Astrocyte of the cerebellum (primary cell): ENCODE data around the gene KDELR3.

Experiments
- DNase-seq: peaks from one replicate; pipeline ENCODE4 v3.0.0-alpha.2; 2011; ENCODE audit warnings: low read depth
- H3K4me3 ChIP-seq: 2 replicates; pipeline ENCODE4 v1.5.1; 2011; ENCODE audit warnings: mild to moderate bottlenecking, low read depth, low read length, moderate library complexity
- in situ Hi-C: cut with HindIII; loops from 2 replicates; pipeline ENCODE4 v1.10.0; 2017; ENCODE audit warnings: low sequenced_read_pairs
- TF ChIP-seq, protein P1 (sequence below): IDR thresholded peaks from 2 replicates; pipeline ENCODE4 v1.5.1; 2012; ENCODE audit warnings: low read length, low read depth, moderate library complexity, mild to moderate bottlenecking; ENCODE audit errors: missing control alignments

Gene KDELR3

DNA sequence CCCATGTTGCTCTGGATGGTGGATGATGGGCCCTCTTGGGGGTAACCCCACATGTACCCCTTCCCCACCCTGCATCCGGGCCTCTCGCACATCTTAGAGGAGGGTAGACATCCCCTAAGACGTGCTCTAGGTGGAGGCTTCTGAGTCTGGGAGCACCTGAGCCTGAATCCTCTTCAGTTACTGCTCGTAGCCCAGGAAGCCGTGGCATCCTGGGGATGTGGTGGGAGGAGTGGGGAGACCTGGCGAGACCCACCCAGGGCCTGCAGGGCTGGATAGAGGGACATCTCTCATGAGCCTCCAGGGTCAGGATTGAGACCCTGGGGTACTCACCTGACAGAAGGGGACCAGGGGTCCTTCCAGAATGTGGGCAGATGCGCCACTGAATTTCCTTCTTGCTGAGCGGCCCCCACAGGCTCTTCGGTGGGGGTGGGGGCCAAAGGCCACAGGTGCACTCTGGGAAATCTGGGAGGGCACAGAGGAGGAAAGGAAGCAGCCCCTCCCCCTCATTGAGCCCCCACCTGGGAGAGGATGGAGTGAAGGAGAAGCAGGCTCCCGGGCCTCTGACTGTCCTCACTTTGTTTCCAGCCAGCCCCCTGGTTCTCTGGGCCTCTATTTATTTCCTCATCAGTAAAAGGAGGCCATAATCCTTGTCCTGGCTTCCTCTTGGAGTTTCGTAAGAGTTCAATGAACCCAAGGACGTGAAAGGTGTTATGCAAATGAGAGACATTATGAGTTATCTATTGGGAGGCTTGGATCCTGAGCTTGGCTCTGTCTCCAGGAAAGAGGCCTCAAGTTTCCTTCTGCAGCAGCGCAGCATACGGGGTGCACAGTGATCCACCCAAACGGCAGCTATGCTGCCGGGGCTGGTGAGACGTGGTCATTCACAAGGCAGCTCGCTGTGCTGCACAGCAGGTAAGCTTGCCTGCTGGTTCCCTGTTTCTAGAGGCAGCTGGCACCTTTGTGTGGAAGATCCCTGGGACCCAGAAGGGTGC, 44.1 kb upstream of the KDELR3 start:
- in situ Hi-C loops, result no loop called here
- H3K4me3 ChIP-seq, result no peak overlapping the region
- TF ChIP-seq, protein P1, sequence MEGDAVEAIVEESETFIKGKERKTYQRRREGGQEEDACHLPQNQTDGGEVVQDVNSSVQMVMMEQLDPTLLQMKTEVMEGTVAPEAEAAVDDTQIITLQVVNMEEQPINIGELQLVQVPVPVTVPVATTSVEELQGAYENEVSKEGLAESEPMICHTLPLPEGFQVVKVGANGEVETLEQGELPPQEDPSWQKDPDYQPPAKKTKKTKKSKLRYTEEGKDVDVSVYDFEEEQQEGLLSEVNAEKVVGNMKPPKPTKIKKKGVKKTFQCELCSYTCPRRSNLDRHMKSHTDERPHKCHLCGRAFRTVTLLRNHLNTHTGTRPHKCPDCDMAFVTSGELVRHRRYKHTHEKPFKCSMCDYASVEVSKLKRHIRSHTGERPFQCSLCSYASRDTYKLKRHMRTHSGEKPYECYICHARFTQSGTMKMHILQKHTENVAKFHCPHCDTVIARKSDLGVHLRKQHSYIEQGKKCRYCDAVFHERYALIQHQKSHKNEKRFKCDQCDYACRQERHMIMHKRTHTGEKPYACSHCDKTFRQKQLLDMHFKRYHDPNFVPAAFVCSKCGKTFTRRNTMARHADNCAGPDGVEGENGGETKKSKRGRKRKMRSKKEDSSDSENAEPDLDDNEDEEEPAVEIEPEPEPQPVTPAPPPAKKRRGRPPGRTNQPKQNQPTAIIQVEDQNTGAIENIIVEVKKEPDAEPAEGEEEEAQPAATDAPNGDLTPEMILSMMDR, result no peak
- DNase-seq, result no peak

DNA sequence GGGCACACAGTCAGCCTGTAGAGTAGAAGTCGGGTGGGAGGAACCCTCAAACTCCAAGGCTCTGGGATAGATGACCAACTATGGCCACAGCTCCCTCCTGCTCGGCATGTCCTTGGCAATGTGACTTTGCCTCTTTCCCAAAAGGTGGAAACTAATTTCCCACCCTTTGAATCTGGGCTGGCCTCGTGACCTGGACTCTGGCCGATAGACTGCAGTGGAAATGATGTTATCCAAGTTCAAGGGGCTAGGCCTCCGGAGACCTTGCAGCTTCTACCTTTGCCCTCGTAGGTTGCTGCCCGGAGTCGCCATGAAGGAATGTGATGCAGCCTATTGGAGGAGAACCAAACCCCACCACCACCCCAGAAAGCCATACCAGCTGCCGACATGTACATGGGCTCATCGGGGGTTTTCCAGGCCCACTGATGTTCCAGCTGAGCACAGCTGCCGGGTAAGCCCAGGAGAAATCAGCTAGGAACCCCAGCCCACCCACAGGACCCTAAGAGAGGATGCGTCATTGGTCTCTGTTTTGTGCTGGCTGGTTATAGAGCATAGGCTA, 43.3 kb upstream of the KDELR3 start:
- no peak overlapping the region for H3K4me3 ChIP-seq
- TF ChIP-seq, protein P1, result no peak
- in situ Hi-C loops, result no loop called here
- DNase-seq, result no peak

DNA sequence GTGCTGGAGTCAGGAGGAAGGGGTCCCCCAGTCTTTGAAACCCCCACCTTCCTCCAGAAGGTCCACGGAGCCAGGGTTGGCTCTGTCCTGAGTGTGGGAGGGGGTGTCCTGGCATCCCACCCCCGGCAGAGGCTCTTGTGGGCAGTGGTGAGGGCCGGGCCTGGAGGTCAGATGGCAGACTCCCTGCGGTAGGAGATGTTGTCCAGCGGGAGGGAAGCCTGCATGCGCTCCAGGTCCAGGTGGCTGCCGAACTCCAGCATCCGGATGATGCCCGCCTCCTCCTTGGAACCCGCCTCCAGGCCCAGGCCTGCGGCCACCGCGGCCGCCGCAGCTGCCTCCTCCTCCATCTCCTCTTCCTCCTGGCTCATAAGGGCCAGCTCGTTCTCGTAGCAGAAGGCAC, 41.3 kb upstream of the KDELR3 start:
- in situ Hi-C loops, result no loop called here
- no peak for DNase-seq
- H3K4me3 ChIP-seq, result no peak overlapping the region
- TF ChIP-seq, protein P1, result no peak

DNA sequence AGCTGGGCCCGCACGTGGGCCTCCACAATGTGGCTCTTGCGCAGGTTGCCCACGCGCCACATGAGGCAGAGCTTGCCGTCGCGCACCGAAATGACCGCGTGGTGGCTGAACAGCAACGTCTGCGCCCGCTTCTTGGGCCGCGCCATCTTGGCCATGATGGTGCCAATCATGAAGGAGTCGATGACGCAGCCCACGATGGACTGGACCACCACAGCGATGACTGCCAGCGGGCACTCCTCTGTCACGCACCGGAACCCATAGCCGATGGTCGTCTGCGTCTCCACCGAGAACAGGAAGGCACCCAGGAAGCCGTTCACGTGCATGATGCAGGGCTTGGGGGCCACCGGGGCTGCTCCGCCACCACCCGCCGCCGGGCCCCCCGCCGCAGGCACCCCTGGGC, 40.4 kb upstream of the KDELR3 start:
- TF ChIP-seq, protein P1, result no peak
- no peak overlapping the region for H3K4me3 ChIP-seq
- DNase-seq, result no peak
- in situ Hi-C loops, result no loop called here

DNA sequence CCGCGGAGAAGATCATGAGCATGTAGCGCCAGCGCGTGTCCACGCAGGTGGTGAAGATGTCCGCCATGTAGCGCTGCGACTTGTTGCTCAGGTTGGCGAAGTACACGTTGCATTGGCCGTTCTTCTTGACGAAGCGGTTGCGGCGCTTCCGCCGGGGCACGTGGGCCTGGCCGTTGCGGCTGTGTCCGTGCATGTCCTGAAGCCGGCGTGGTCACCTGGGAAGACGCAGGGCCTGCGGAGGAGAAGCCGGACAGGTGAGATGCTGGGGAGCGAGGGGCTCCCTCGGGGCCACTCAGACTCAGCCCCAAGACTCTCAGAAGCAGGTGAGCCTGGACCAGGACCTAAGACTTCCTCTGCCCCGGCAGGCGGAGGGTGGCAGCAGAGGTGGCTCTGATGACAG, 40.0 kb upstream of the KDELR3 start:
- no peak for DNase-seq
- in situ Hi-C loops, result no loop called here
- TF ChIP-seq, protein P1, result no peak
- no peak overlapping the region for H3K4me3 ChIP-seq

DNA sequence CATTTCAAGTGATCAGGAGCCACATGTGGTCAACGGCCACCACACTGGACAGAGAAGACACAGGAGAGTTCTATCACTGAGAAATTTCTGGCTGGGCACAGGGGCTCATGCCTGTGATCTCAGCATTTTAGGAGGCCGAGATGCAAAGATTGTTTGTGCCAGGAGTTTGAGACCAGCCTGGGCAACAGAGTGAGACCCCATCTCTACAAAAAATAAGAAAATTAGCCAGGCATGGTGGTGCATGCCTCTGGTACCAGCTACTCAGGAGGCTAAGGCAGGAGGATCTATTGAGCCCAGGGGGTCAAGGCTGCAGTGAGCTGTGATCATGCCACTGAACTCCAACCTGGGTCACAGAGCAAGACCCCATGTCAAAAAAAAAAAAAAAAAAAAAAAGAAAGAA, 39.2 kb upstream of the KDELR3 start:
- DNase-seq, result no peak
- in situ Hi-C loops, result no loop called here
- H3K4me3 ChIP-seq, result no peak overlapping the region
- TF ChIP-seq, protein P1, result no peak
